ENCODE measurements around the gene MLLT3.

The MLLT3 gene

GRCh38 chr9:20507431-20507830 lies 114.9 kb downstream of the MLLT3 start:
- no peaks in the 10 kb centered on the region for H4K20me1 ChIP-seq (ENCODE audit: insufficient read depth, low read length)
- no peak overlapping the region for H3K4me3 ChIP-seq (ENCODE audit: low read length)
- no peaks in the 10 kb centered on the region for H3K27me3 ChIP-seq (ENCODE audit: low read depth, low read length)
- H2AFZ ChIP-seq (ENCODE audit: low read depth, low read length) = no peak overlapping the region
- TF ChIP-seq CTCF (IDR thresholded peaks at IDR 0.05; ENCODE audit: low read depth, low read length) (no peak), EZH2phosphoT487 (IDR thresholded peaks at IDR 0.05; ENCODE audit: low read depth) (no peak)
- H3K27ac ChIP-seq (ENCODE audit: low read length) = no peak overlapping the region
- H3K36me3 ChIP-seq (replicated peaks; ENCODE audit: low read depth, low read length) = no peaks in the 10 kb centered on the region
- H3K4me1 ChIP-seq (ENCODE audit: low read length) = peaks cover 9% of the 10 kb centered on the region
- H3K79me2 ChIP-seq (ENCODE audit: low read length) = no peaks in the 10 kb centered on the region
- H3K9ac ChIP-seq (ENCODE audit: low read length) = no peak overlapping the region
- no peaks in the 10 kb centered on the region for H3K9me3 ChIP-seq (ENCODE audit: insufficient read depth, low read length)
- no peak overlapping the region for H3K4me2 ChIP-seq (ENCODE audit: low read length)

- H3K27me3 ChIP-seq (ENCODE audit: low read depth, low read length) = no peaks in the 10 kb centered on the region
- peaks cover 9% of the 10 kb centered on the region for H3K4me1 ChIP-seq (ENCODE audit: low read length)
- H2AFZ ChIP-seq (ENCODE audit: low read depth, low read length) = no peak overlapping the region
- no peaks in the 10 kb centered on the region for H4K20me1 ChIP-seq (ENCODE audit: insufficient read depth, low read length)
- H3K36me3 ChIP-seq (replicated peaks; ENCODE audit: low read depth, low read length) = no peaks in the 10 kb centered on the region
- no peak overlapping the region for H3K4me2 ChIP-seq (ENCODE audit: low read length)
- H3K79me2 ChIP-seq (ENCODE audit: low read length) = no peaks in the 10 kb centered on the region
- no peak overlapping the region for H3K4me3 ChIP-seq (ENCODE audit: low read length)
- H3K27ac ChIP-seq (ENCODE audit: low read length) = no peak overlapping the region
- H3K9me3 ChIP-seq (ENCODE audit: insufficient read depth, low read length) = no peaks in the 10 kb centered on the region
- no peak for TF ChIP-seq CTCF (IDR thresholded peaks at IDR 0.05; ENCODE audit: low read depth, low read length)
- TF ChIP-seq EZH2phosphoT487 (IDR thresholded peaks at IDR 0.05; ENCODE audit: low read depth) = no peak
- no peak overlapping the region for H3K9ac ChIP-seq (ENCODE audit: low read length)
These were observed 116.0 kb downstream of the MLLT3 start for GRCh38 chr9:20506099-20506900.

GRCh38 chr9:20505574-20505973 lies 116.7 kb downstream of the MLLT3 start:
- H2AFZ ChIP-seq (ENCODE audit: low read depth, low read length) = no peak overlapping the region
- H3K27ac ChIP-seq (ENCODE audit: low read length) = no peak overlapping the region
- no peaks in the 10 kb centered on the region for H3K36me3 ChIP-seq (replicated peaks; ENCODE audit: low read depth, low read length)
- H3K4me1 ChIP-seq (ENCODE audit: low read length) = peaks cover 9% of the 10 kb centered on the region
- no peaks in the 10 kb centered on the region for H3K9me3 ChIP-seq (ENCODE audit: insufficient read depth, low read length)
- H3K79me2 ChIP-seq (ENCODE audit: low read length) = no peaks in the 10 kb centered on the region
- no peaks in the 10 kb centered on the region for H4K20me1 ChIP-seq (ENCODE audit: insufficient read depth, low read length)
- H3K9ac ChIP-seq (ENCODE audit: low read length) = no peak overlapping the region
- H3K4me2 ChIP-seq (ENCODE audit: low read length) = no peak overlapping the region
- H3K27me3 ChIP-seq (ENCODE audit: low read depth, low read length) = no peaks in the 10 kb centered on the region
- TF ChIP-seq EZH2phosphoT487 (IDR thresholded peaks at IDR 0.05; ENCODE audit: low read depth) = no peak
- no peak for TF ChIP-seq CTCF (IDR thresholded peaks at IDR 0.05; ENCODE audit: low read depth, low read length)
- no peak overlapping the region for H3K4me3 ChIP-seq (ENCODE audit: low read length)

- Histone ChIP-seq H2AFZ (ENCODE audit: low read depth, low read length) (no peak overlapping the region), H4K20me1 (ENCODE audit: insufficient read depth, low read length) (no peaks in the 10 kb centered on the region), H3K27ac (ENCODE audit: low read length) (no peak overlapping the region), H3K79me2 (ENCODE audit: low read length) (no peaks in the 10 kb centered on the region), H3K4me3 (ENCODE audit: low read length) (no peak overlapping the region), H3K4me1 (ENCODE audit: low read length) (peaks cover 9% of the 10 kb centered on the region), H3K27me3 (ENCODE audit: low read depth, low read length) (no peaks in the 10 kb centered on the region), H3K9me3 (ENCODE audit: insufficient read depth, low read length) (no peaks in the 10 kb centered on the region), H3K4me2 (ENCODE audit: low read length) (no peak overlapping the region), H3K9ac (ENCODE audit: low read length) (no peak overlapping the region), H3K36me3 (replicated peaks; ENCODE audit: low read depth, low read length) (no peaks in the 10 kb centered on the region)
- TF ChIP-seq CTCF (IDR thresholded peaks at IDR 0.05; ENCODE audit: low read depth, low read length) = no peak
These were observed 117.4 kb downstream of the MLLT3 start for GRCh38 chr9:20504930-20505329.

Data from OCI-LY3 (cell line).